Common myeloid progenitor, CD34-positive (primary cell): ENCODE results near the gene CLIP1.
A peak's percentile ranks its signal among the peaks of the same experiment; 100 is the strongest.
"Not testable (repeated sequence)": the region's sequence is repeated elsewhere in the genome, so short reads cannot be mapped to it uniquely, and the experiment has no call there.

ENCODE experiments used
- CTCF ChIA-PET: fragments of 350-600 bp; sonication (Branson Sonifier 250); formaldehyde crosslinking; loops from one replicate; lab custom pipeline; 2021; ENCODE audit warnings: antibody characterized with exemption; lab: Charles Lee
- POLR2A ChIA-PET: fragments of 350-600 bp; sonication (Branson Sonifier 250); formaldehyde crosslinking; loops from one replicate; lab custom pipeline; 2021; ENCODE audit warnings: antibody characterized with exemption; lab: Charles Lee
- DNase-seq, 3 donors: peaks; one replicate each; pipeline versions ENCODE4 v3.0.0 to v3.0.0-alpha.2; 2013
- H3K27ac ChIP-seq, 2 experiments: 1 replicate in 1 of 2; 2 replicates in 1 of 2; pipeline ENCODE4 v1.7.0; 2013; ENCODE audit warnings: inconsistent platforms in 2 of 2, low read length in 2 of 2, mild to moderate bottlenecking in 2 of 2, low read depth in 1 of 2, moderate library complexity in 1 of 2; ENCODE audit not compliant: severe bottlenecking in 2 of 2, insufficient read depth in 1 of 2, poor library complexity in 1 of 2
- H3K27me3 ChIP-seq, 5 experiments: replicated peaks in 2 of 5; 1 replicate in 3 of 5; 2 replicates in 2 of 5; pipeline versions ENCODE4 v1.6.1 to v1.7.0; 2013; ENCODE audit warnings: low read length in 4 of 5, mild to moderate bottlenecking in 2 of 5, moderate library complexity in 2 of 5, inconsistent platforms in 1 of 5; ENCODE audit not compliant: insufficient read depth in 5 of 5, control insufficient read depth in 4 of 5
- H3K36me3 ChIP-seq, 4 experiments: 1 replicate in 2 of 4; 2 replicates in 2 of 4; pipeline versions ENCODE4 v1.6.1 to v1.7.0; 2013; ENCODE audit warnings: low read length in 3 of 4, control low read depth in 1 of 4, mild to moderate bottlenecking in 1 of 4; ENCODE audit not compliant: control insufficient read depth in 4 of 4, insufficient read depth in 4 of 4
- H3K4me1 ChIP-seq, 4 experiments: 1 replicate in 3 of 4; 2 replicates in 1 of 4; pipeline versions ENCODE4 v1.6.1 to v1.7.1; 2013; ENCODE audit warnings: low read length in 3 of 4, mild to moderate bottlenecking in 3 of 4, control low read depth in 1 of 4, inconsistent platforms in 1 of 4, moderate library complexity in 1 of 4; ENCODE audit not compliant: control insufficient read depth in 4 of 4, insufficient read depth in 4 of 4; ENCODE audit errors: control extremely low read depth in 1 of 4
- H3K4me3 ChIP-seq, 7 experiments: 1 replicate in 4 of 7; 2 replicates in 3 of 7; pipeline versions ENCODE4 v1.5.1 to v1.7.0; 2013; ENCODE audit warnings: mild to moderate bottlenecking in 7 of 7, low read length in 6 of 7, moderate library complexity in 6 of 7, inconsistent platforms in 2 of 7, low read depth in 2 of 7, control low read depth in 1 of 7; ENCODE audit not compliant: insufficient read depth in 4 of 7, control insufficient read depth in 1 of 7; ENCODE audit errors: extremely low read depth in 1 of 7
- H3K9me3 ChIP-seq, 5 experiments: 1 replicate in 4 of 5; 2 replicates in 1 of 5; pipeline versions ENCODE4 v1.6.1 to v1.7.1; 2013; ENCODE audit warnings: low read length in 4 of 5, mild to moderate bottlenecking in 2 of 5, inconsistent platforms in 1 of 5, low read depth in 1 of 5, moderate library complexity in 1 of 5; ENCODE audit not compliant: control insufficient read depth in 4 of 5, insufficient read depth in 2 of 5; ENCODE audit errors: control extremely low read depth in 1 of 5
- WGBS: methylation state at CpG from one replicate; pipeline ENCODE4 v1.1.5; 2013; ENCODE audit not compliant: insufficient coverage; 5-methylcytosine and 5-hydroxymethylcytosine counted together

CLIP1 gene

GRCh38 chr12:122421187-122421820 lies 1.2 kb downstream of the CLIP1 start:
- H3K27ac ChIP-seq: peak overlapping the region; percentile 81 to 92
- H3K9me3 ChIP-seq: no peaks in the 10 kb centered on the region
- 0% methylated on average over 11 of the region's 14 CpGs for WGBS
- ChIA-PET CTCF (interaction anchor here (0.7 to 1.3 kb wide), 7 partner anchors 9 to 76 kb away, joined by 3 to 15 read pairs (median 4); no protein-coding TSS in a partner anchor), POLR2A (interaction anchor here (1.0 to 1.6 kb wide), 3 partner anchors 18 to 50 kb away, joined by 3 to 5 read pairs (median 3); no protein-coding TSS in a partner anchor)
- DNase-seq: peak; percentile 47 to 83 (median 75)
- peaks cover 8 to 31% (median 25%) of the 10 kb centered on the region in 4 experiments for H3K4me1 ChIP-seq
- no peaks in the 10 kb centered on the region for H3K27me3 ChIP-seq
- H3K4me3 ChIP-seq: peak overlapping the region; percentile 89 to 99 (median 94)
- H3K36me3 ChIP-seq: peaks cover 0 to 4% (median 1%) of the 10 kb centered on the region in 4 experiments

- Histone ChIP-seq H3K36me3 (peaks cover 0 to 4% (median 2%) of the 10 kb centered on the region in 4 experiments), H3K4me3 (peak overlapping the region in 5 of 7 experiments; percentile 1 to 99 (median 94)), H3K4me1 (peaks cover 8 to 31% (median 25%) of the 10 kb centered on the region in 4 experiments), H3K9me3 (no peaks in the 10 kb centered on the region), H3K27ac (peak overlapping the region in 1 of 2 experiments; percentile 92), H3K27me3 (no peaks in the 10 kb centered on the region)
- CTCF ChIA-PET: interaction anchor here (0.6 to 1.3 kb wide), 5 partner anchors 11 to 116 kb away, joined by 3 to 5 read pairs (median 4); no protein-coding TSS in a partner anchor
- 92% methylated on average over 13 of the region's 17 CpGs for WGBS
- POLR2A ChIA-PET: interaction anchor here (0.9 to 1.0 kb wide), 2 partner anchors 17 to 21 kb away, joined by 3 read pairs; no protein-coding TSS in a partner anchor
- no peak for DNase-seq
Measured at GRCh38 chr12:122420471-122421162, 1.9 kb downstream of the CLIP1 start.

GRCh38 chr12:122419094-122419493 lies 3.4 kb downstream of the CLIP1 start:
- peaks cover 9 to 29% (median 25%) of the 10 kb centered on the region in 4 experiments for H3K4me1 ChIP-seq
- CTCF ChIA-PET: interaction anchor here (0.7 to 5.7 kb wide), 3 partner anchors 20 to 62 kb away, joined by 3 to 33 read pairs (median 6); no protein-coding TSS in a partner anchor
- WGBS: 100% methylated on average over 1 of the region's 3 CpGs
- H3K4me3 ChIP-seq, DNase-seq, H3K27ac ChIP-seq, H3K36me3 ChIP-seq, POLR2A ChIA-PET, H3K27me3 ChIP-seq, H3K9me3 ChIP-seq: not testable (repeated sequence)

- not testable (repeated sequence) for H3K36me3 ChIP-seq, H3K27me3 ChIP-seq, H3K4me3 ChIP-seq, H3K27ac ChIP-seq, H3K9me3 ChIP-seq, DNase-seq
- peaks cover 4 to 17% (median 10%) of the 10 kb centered on the region in 4 experiments for H3K4me1 ChIP-seq
- POLR2A ChIA-PET: interaction anchor here (0.6 kb wide), 1 partner anchor 34 kb away, joined by 7 read pairs; no protein-coding TSS in a partner anchor
- WGBS: 93% methylated on average over 5 of the region's 7 CpGs
- CTCF ChIA-PET: interaction anchor here (1.8 to 5.7 kb wide), 2 partner anchors 16 to 56 kb away, joined by 4 to 33 read pairs; no protein-coding TSS in a partner anchor
Measured at GRCh38 chr12:122415665-122416064, 6.8 kb downstream of the CLIP1 start.

- H3K27ac ChIP-seq: no peak overlapping the region
- no peaks in the 10 kb centered on the region for H3K27me3 ChIP-seq
- H3K4me3 ChIP-seq: no peak overlapping the region
- H3K4me1 ChIP-seq: peaks cover 0 to 12% (median 8%) of the 10 kb centered on the region in 4 experiments
- POLR2A ChIA-PET: interaction anchor here (0.6 kb wide), 1 partner anchor 1542 kb away, joined by 3 read pairs; no protein-coding TSS in a partner anchor
- WGBS: 96% methylated on average over 3 of the region's 5 CpGs
- peak in 2 of 3 donors; percentile 15 to 18 for DNase-seq
- H3K9me3 ChIP-seq: no peaks in the 10 kb centered on the region
- CTCF ChIA-PET: interaction anchor here (1.5 to 5.7 kb wide), 2 partner anchors 10 to 15 kb away, joined by 4 to 33 read pairs; no protein-coding TSS in a partner anchor
- peaks cover 0 to 4% (median 2%) of the 10 kb centered on the region in 4 experiments for H3K36me3 ChIP-seq
Measured at GRCh38 chr12:122413516-122414404, 8.7 kb downstream of the CLIP1 start.

GRCh38 chr12:122412851-122413433 lies 9.5 kb downstream of the CLIP1 start:
- H3K9me3 ChIP-seq: no peaks in the 10 kb centered on the region
- H3K4me1 ChIP-seq: peaks cover 0 to 12% (median 8%) of the 10 kb centered on the region in 4 experiments
- 100% methylated on average over 1 of the region's 4 CpGs for WGBS
- ChIA-PET CTCF (interaction anchor here (1.3 to 1.5 kb wide), 3 partner anchors 9 to 13 kb away, joined by 4 to 6 read pairs (median 4); partner anchors contain the start of gene CLIP1), POLR2A (interaction anchor here (0.6 kb wide), 1 partner anchor 255 kb away, joined by 3 read pairs; no protein-coding TSS in a partner anchor)
- H3K27me3 ChIP-seq: no peaks in the 10 kb centered on the region
- H3K36me3 ChIP-seq: peaks cover 0 to 4% (median 2%) of the 10 kb centered on the region in 4 experiments
- DNase-seq: no peak
- no peak overlapping the region for H3K4me3 ChIP-seq
- H3K27ac ChIP-seq: no peak overlapping the region
